Left forelimb (tissue), 1 donor: ENCODE measurements around the gene PPARD.

ENCODE experiments used
- DNase-seq: peaks from one replicate; pipeline ENCODE4 v3.0.0-alpha.2; 2018; ENCODE audit warnings: low spot score

The PPARD gene

GRCh38 chr6:35469751-35470662 lies 127.6 kb downstream of the PPARD start:
- no peak for DNase-seq

DNA sequence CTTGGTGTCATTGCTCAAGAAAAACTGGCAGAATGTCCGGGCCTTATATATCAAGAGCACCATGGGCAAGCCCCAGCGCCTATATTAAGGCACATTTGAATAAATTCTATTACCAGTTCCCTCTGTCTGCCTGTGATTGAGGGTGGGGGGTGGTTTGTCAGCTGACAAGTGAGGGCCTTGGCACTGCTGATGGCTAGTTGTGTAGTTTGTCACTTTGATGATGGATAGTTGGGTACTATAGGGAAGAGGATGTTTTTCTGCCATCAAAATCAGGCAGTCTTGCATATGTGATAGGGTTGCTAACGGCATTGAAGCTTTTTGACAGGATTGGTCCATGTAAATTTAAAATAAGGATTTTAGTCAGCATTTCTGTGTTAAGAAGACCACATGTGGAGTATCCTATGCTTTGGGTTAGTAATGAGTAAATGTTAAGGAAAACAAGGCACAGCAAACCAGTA lies 128.3 kb downstream of the PPARD start:
- DNase-seq: no peak

DNA sequence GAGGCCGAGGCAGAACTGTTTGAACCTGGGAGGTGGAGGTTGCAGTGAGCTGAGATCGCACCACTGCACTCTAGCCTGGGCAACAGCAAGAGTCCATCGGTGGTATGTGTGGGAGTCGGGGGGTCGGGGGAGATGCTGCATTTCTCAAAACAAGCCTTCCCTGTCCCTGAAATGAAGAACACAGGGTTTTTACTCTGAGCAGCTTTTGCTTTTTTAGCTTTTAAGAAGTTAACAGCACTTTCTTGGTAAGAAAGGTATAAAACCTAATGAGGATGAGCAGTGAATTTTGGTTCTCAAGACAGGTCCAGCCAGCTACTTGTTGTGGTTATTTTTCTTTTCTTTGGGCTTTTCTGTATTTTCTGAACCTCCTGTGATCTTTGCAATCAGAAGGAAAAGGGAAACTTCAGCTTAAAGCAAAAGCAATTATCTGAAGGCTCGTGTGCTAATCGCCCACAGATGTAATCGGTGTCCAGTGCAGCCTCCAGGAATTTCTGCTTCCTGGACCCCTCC lies 129.5 kb downstream of the PPARD start:
- no peak for DNase-seq

- DNase-seq: no peak
These were observed 130.9 kb downstream of the PPARD start for GRCh38 chr6:35473075-35473849.

DNA sequence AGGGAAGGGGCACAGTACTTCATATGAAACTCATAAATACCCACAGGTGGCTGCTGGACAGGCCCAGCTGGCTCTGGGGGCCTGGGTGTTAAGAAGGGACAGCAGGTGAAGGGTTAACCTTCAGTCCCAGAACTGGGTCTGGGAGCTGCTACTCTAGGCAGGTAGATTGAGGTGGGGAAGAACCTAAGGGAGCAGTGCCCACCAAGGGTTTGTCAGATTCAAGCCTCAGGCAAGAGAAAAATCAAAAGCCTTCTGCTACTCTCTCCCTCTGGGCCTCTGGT lies 131.4 kb downstream of the PPARD start:
- no peak for DNase-seq

- no peak for DNase-seq
These were observed 132.0 kb downstream of the PPARD start for GRCh38 chr6:35474131-35474941.

DNA sequence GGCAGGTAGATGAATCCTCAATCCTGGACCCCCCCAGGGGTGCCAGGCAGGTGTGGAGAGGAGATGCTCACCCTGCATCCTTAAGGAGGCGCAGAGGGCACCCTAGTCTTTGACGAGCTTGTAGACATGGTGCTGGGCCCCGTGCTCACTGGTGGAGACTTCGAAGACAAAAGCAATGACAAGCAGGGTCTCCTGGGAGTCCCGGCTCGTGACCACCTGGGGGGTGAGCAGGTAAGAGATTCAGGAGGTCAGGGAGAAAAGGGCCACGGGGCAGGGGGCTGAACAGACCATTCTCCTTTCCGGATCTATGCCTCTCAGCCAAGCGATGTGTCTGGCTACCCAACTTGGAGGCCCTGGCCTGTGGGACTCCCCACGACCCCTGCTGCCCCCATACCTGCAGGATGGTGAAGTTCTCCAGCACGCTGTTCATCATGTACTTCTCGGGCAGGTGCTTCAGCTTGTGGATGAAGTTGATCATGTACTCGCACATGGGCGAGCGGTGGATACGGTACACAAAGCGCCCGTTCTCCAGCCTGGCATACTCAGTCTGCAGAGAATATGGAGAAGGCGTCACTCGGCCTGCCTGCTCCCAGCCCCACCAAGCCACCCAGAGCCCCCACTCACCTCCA lies 132.7 kb downstream of the PPARD start:
- no peak for DNase-seq

- DNase-seq: no peak
These were observed 133.2 kb downstream of the PPARD start for GRCh38 chr6:35475573-35475972.

DNA sequence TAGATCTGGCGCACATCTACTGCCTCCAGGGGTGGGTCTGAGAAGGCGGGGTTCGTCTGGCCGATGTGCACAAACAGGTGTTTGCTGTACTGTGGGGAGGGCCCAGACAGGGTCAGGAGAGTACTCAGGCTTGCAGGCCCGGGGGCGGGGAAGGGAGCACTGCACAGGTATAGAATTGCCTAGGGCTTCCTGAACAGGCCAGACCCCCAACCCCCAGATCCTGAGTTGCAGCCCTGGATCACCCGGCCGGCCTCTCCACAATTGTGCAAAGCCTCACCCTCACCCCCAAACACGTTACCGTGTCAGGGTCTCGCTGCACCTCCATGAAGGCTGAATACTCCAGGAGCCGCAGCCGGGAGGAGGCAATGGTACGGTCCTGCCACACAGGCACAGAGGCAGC lies 133.6 kb downstream of the PPARD start:
- DNase-seq: no peak

- DNase-seq: no peak
These were observed 134.7 kb downstream of the PPARD start for GRCh38 chr6:35477028-35477427.
